ENCODE data around the gene NCCRP1. TPM values are rescaled to one million over a fixed set of nuclear protein-coding genes. Genes with fewer than 3 reads are reported as not detected.

The NCCRP1 gene, protein sequence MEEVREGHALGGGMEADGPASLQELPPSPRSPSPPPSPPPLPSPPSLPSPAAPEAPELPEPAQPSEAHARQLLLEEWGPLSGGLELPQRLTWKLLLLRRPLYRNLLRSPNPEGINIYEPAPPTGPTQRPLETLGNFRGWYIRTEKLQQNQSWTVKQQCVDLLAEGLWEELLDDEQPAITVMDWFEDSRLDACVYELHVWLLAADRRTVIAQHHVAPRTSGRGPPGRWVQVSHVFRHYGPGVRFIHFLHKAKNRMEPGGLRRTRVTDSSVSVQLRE
- polyA plus RNA-seq, result not detected

DNA sequence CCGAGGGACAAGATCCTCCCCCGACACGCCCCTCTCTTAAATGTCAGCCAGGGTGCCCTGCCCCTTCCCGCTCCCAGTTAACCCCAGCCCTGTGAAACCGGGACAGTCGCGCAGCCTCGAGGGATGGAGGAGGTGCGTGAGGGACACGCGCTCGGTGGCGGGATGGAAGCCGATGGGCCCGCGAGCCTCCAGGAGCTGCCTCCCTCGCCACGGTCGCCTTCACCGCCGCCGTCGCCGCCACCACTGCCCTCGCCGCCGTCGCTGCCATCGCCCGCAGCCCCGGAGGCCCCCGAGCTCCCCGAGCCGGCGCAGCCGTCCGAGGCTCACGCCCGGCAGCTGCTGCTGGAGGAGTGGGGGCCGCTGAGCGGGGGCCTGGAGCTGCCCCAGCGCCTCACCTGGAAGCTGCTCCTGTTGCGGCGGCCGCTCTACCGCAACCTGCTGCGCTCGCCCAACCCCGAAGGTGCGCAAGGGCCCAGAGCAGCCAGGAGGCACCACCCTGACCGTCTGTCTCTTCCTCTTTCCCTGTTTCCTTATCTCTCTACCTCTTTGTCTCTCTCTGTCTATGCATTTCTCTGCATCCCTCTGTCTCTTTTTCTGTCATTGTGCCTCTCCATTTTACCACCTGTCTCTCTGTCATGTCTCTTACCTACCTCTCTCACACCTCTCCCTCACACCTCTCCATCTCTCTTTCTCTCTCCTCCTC lies at the start of gene NCCRP1:
Gene NCCRP1, plus strand, starts transcription at position 105 of the 703 bp plus-strand sequence. Its CDS starts 19 bp downstream, at position 124.
- DNase-seq, result no peak
- Mint-ChIP-seq H3K27ac (no peak within 1 kb of the TSS), H3K27me3 (ENCODE audit: low read depth in 3 of 3) (peaks cover 8 to 22% (median 16%) of the 10 kb centered on the region in 3 donors), H3K9me3 (peaks cover 0 to 3% (median 0%) of the 10 kb centered on the region in 6 donors), H3K4me1 (peaks cover 13 to 16% of the 10 kb centered on the region in 2 donors), H3K4me3 (peak within 1 kb of the TSS; percentile 6 to 81 (median 69)), H3K36me3 (peaks cover 0 to 4% (median 0%) of the 10 kb centered on the region in 3 donors)

DNA sequence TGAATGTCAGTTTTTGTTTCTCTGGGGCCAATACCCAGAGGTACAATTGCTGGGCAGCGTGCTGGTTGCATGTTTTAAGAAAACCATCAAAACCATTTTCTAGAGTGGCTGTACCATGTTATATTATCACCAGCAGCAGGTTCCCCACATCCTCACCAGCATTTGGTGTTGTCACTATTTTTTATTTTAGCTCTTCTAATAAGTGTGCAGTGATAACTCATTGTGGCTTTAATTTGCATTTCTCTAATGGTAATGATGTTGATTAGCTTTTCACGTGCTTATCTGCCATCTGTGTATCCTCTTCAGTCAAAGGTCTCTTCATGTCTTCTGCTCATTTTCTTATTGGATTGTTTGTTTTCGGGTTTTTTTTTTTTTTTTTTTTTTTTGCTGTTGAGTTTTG lies 49.3 kb upstream of the NCCRP1 start:
- Mint-ChIP-seq H3K9me3 (no peaks in the 10 kb centered on the region), H3K36me3 (no peaks in the 10 kb centered on the region), H3K27ac (peak overlapping the region in 1 of 6 donors; percentile 6), H3K4me3 (peak overlapping the region in 2 of 5 donors; percentile 7 to 33), H3K27me3 (ENCODE audit: low read depth in 3 of 3) (peaks cover 0 to 2% (median 1%) of the 10 kb centered on the region in 3 donors), H3K4me1 (peaks cover 40 to 58% of the 10 kb centered on the region in 2 donors)
- no peak for DNase-seq

DNA sequence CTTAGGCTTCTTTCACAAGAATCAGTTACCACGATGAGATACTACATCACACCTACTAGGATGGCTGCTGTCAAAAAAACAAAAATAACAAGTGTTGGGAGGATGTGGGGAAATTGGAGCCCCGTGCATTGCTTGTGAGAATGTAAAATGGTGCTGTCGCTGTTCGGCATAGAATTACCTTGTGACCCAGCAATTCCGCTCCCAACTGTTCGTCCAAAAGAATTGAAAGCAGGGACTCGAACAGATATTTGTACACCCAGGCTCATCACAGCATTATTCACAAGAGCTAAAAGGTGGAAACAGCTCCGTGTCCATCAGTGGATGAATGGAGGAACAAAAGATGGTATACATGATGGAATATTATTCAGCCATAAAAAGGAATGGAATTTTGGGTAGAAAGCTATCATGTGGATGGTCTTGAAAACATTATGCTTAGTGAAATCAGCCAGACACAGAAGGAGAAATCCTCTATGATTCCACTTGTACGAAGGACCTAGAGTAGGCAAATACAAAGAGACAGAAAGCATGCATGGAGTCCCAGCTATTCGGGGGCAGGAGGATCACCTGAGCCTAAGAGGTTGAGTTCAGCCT lies 47.7 kb upstream of the NCCRP1 start:
- H3K27me3 Mint-ChIP-seq (ENCODE audit: low read depth in 3 of 3), result peaks cover 0 to 2% (median 1%) of the 10 kb centered on the region in 3 donors
- peak overlapping the region in 2 of 5 donors; percentile 39 to 41 for H3K4me3 Mint-ChIP-seq
- peak overlapping the region in 1 of 6 donors; percentile 10 for H3K27ac Mint-ChIP-seq
- peaks cover 38 to 50% of the 10 kb centered on the region in 2 donors for H3K4me1 Mint-ChIP-seq
- no peaks in the 10 kb centered on the region for H3K9me3 Mint-ChIP-seq
- H3K36me3 Mint-ChIP-seq, result no peaks in the 10 kb centered on the region
- DNase-seq, result no peak

DNA sequence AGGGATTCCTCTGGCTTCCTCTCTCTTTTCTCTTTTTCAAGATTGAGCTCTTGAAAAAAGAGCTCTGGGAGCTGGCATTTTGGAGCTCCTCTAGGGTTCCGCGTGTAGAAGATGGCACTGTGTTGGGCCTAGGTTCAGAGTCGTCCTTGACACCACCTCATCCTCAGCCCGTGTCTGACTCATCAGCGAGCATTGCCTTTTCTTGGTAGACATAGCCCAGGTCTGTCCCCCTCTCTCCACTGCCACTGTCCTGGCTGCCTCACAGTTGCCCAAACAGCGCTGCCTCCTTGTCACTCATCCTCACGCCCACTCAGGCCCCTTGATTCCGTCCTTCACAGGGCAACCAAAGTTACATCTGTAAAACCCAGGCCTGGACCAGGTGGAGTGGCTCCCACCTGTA lies 46.5 kb upstream of the NCCRP1 start:
- no peak overlapping the region for H3K4me3 Mint-ChIP-seq
- DNase-seq, result no peak
- H3K27me3 Mint-ChIP-seq (ENCODE audit: low read depth in 3 of 3), result peaks cover 0 to 2% (median 1%) of the 10 kb centered on the region in 3 donors
- H3K9me3 Mint-ChIP-seq, result no peaks in the 10 kb centered on the region
- H3K27ac Mint-ChIP-seq, result no peak overlapping the region
- no peaks in the 10 kb centered on the region for H3K36me3 Mint-ChIP-seq
- peaks cover 35 to 45% of the 10 kb centered on the region in 2 donors for H3K4me1 Mint-ChIP-seq

DNA sequence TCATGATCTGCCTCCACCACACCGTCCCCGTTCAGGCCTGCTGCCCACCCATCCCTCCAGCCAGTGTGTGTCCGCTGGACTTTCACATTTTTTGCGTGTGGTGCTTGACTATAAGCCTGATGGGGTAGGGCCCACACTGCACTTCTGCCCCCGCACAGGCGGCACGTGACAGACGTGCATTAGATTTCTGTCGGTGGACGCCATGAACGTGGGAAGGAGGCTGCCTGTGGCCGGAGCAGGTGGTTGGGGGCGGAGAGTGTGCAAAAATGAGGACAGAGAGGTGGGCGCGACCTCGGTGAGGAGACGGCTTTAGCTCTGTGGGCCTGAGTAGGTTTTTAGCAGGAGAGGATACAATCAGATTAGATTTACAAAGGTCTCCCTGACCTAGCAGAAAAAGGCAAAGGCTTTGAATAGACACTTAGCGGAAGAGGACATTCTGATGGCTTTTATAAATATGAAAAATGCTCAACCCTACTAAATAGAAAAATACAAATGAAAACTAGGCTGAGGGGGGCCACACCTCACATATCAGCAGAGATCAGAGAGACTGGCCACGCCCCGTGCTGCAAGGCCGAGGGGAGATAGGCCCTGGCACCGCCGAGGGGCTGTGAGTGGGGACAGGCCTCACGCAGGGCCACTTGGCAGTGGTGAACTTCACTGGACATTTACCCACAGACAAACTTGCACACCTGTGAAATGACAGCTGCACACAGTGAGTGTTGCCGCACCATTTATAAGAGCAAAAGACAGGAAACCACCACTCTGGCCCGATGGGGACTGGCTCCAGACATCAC lies 45.8 kb upstream of the NCCRP1 start:
- peaks cover 0 to 2% (median under 1%) of the 10 kb centered on the region in 3 donors for H3K27me3 Mint-ChIP-seq (ENCODE audit: low read depth in 3 of 3)
- H3K36me3 Mint-ChIP-seq, result no peaks in the 10 kb centered on the region
- H3K4me3 Mint-ChIP-seq, result peak overlapping the region in 2 of 5 donors; percentile 65
- peak overlapping the region in 5 of 6 donors; percentile 42 to 64 (median 59) for H3K27ac Mint-ChIP-seq
- no peak for DNase-seq
- H3K9me3 Mint-ChIP-seq, result no peaks in the 10 kb centered on the region
- peaks cover 35 to 42% of the 10 kb centered on the region in 2 donors for H3K4me1 Mint-ChIP-seq

DNA sequence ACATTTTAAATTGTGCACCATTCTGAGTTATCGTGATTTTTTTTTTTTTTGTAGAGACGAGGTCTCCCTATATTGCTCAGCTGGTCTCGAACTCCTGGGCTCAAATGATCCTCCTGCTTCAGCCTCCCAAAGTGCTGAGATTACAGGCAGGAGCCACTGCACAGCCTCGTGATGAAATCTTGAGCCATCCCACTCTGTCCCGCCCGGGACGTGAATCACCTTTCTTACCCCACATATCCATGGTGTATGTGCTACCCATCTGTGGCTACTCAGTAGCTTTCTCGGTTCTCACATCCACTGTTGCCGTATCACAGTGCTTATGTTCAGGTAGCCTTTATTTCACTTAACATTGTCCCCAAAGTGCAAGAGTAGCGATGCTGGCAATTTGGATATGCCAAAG lies 44.7 kb upstream of the NCCRP1 start:
- H3K27ac Mint-ChIP-seq, result no peak overlapping the region
- H3K27me3 Mint-ChIP-seq (ENCODE audit: low read depth in 3 of 3), result peaks cover 0 to 3% (median 2%) of the 10 kb centered on the region in 3 donors
- H3K4me1 Mint-ChIP-seq, result peaks cover 39 to 42% of the 10 kb centered on the region in 2 donors
- DNase-seq, result no peak
- no peak overlapping the region for H3K4me3 Mint-ChIP-seq
- no peaks in the 10 kb centered on the region for H3K9me3 Mint-ChIP-seq
- no peaks in the 10 kb centered on the region for H3K36me3 Mint-ChIP-seq

DNA sequence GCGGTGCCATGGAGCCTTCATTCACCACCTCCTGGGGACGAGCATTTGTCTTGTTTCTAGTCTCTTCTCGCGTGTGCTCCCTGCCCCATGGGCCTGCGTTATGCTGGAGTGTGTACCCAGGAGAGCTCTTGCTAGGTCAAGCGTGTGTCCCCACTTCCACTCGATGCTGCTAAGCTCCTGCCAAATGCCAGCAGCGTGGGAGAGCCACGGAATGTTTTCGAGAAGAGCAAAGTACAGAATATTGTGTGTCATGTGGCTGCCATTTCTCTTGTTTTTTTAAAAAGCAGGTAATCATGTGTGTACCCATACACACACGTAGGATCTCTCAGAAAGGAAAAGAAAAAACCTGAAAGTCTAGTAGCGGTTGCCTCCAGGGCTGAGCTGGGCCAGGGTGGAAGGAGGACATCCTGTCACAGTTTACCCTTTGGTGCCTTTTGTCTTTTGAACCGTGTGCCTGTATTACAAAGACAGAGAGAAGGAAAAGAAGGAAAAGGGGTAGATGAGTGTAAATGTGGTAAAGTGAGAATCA lies 42.6 kb upstream of the NCCRP1 start:
- H3K36me3 Mint-ChIP-seq, result no peaks in the 10 kb centered on the region
- no peak overlapping the region for H3K4me3 Mint-ChIP-seq
- peaks cover 0 to 7% (median 2%) of the 10 kb centered on the region in 3 donors for H3K27me3 Mint-ChIP-seq (ENCODE audit: low read depth in 3 of 3)
- peak overlapping the region in 1 of 6 donors; percentile 45 for H3K27ac Mint-ChIP-seq
- H3K4me1 Mint-ChIP-seq, result peaks cover 37 to 44% of the 10 kb centered on the region in 2 donors
- H3K9me3 Mint-ChIP-seq, result no peaks in the 10 kb centered on the region
- DNase-seq, result no peak

DNA sequence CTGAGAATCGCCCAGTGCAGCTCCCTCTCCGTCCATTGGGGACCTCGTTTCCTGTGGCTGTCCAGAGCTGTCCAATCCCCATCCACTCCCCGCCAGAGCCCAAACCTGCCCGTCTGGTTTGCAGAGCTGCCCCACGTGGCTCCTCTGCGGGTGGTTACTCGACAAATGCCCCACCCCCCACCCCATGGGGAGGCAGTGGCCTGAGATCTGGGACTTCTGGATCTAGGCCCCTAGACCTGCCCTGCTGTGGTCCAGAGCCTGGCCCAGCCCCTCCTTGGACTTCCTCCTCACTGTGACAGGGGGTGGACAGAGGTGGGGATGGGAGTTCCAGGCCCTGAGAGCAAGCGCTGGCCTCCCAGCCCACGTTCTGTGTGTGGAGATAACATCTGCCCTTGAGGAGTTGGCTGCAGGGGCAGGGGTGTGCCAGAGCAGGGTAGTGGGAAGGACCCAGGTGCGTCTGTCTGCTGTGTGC lies 42.1 kb upstream of the NCCRP1 start:
- no peaks in the 10 kb centered on the region for H3K36me3 Mint-ChIP-seq

DNA sequence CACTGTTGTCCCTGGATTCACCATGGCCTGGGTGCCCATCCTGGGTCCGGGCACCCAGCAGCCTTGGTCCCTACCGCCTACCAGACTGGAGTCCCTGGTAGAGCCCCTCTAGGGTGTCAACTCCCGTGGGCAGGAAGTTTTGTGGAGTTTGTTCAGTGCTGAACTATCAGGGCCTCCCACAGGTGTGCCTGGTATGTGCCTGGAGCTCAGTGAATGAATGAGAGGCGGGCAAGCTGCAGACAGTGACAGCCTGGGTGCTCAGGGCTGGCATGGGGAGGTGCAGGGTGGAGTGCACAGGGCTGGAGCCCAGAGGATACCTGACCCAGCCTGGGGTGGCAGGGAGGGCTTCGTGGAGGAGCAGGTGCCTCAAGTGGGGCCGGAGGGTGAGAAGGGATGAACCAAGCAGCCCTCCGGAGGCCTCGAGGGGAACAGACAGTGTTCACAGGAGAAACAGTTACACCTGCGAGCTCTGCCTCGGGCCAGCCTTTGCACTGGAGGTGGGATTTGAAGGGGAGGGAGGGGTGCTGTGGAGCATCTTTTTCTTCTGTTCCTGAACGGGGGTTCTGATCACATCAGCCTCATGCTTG lies 41.6 kb upstream of the NCCRP1 start:
- Mint-ChIP-seq H3K4me1 (peaks cover 37 to 47% of the 10 kb centered on the region in 2 donors), H3K4me3 (no peak overlapping the region), H3K9me3 (no peaks in the 10 kb centered on the region), H3K36me3 (no peaks in the 10 kb centered on the region), H3K27me3 (ENCODE audit: low read depth in 3 of 3) (peaks cover 2 to 7% (median 2%) of the 10 kb centered on the region in 3 donors), H3K27ac (no peak overlapping the region)
- DNase-seq, result no peak

More for the DNA sequence above, 42.1 kb upstream of the NCCRP1 start:
- H3K4me3 Mint-ChIP-seq, result no peak overlapping the region
- H3K4me1 Mint-ChIP-seq, result peaks cover 35 to 44% of the 10 kb centered on the region in 2 donors
- peaks cover 2 to 7% (median 2%) of the 10 kb centered on the region in 3 donors for H3K27me3 Mint-ChIP-seq (ENCODE audit: low read depth in 3 of 3)
- no peaks in the 10 kb centered on the region for H3K9me3 Mint-ChIP-seq
- H3K27ac Mint-ChIP-seq, result no peak overlapping the region
- DNase-seq, result no peak

DNA sequence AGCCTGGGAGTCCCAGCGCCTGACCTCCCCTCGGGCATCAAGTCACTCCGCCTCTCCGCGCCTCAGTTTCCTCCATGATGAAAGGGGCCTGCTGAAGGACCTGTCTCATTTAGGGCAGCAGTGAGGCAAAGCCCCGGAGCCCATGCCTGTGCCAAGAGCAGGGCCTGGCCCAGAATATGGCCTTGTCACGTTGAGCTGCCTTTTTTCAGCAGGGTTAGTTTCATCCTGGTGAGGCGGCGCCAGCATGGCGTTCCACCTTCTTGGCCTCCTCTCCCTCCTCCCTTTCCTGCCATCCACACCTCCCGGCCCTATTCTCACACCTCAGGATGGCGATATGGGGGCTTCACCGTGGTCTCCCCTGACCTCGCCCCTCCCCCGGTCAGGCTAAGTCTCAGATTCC lies 41.0 kb upstream of the NCCRP1 start:
- Mint-ChIP-seq H3K27me3 (ENCODE audit: low read depth in 3 of 3) (peaks cover 2 to 7% (median 2%) of the 10 kb centered on the region in 3 donors), H3K4me3 (no peak overlapping the region), H3K4me1 (peaks cover 40 to 50% of the 10 kb centered on the region in 2 donors), H3K36me3 (no peaks in the 10 kb centered on the region), H3K9me3 (no peaks in the 10 kb centered on the region), H3K27ac (no peak overlapping the region)
- no peak for DNase-seq

DNA sequence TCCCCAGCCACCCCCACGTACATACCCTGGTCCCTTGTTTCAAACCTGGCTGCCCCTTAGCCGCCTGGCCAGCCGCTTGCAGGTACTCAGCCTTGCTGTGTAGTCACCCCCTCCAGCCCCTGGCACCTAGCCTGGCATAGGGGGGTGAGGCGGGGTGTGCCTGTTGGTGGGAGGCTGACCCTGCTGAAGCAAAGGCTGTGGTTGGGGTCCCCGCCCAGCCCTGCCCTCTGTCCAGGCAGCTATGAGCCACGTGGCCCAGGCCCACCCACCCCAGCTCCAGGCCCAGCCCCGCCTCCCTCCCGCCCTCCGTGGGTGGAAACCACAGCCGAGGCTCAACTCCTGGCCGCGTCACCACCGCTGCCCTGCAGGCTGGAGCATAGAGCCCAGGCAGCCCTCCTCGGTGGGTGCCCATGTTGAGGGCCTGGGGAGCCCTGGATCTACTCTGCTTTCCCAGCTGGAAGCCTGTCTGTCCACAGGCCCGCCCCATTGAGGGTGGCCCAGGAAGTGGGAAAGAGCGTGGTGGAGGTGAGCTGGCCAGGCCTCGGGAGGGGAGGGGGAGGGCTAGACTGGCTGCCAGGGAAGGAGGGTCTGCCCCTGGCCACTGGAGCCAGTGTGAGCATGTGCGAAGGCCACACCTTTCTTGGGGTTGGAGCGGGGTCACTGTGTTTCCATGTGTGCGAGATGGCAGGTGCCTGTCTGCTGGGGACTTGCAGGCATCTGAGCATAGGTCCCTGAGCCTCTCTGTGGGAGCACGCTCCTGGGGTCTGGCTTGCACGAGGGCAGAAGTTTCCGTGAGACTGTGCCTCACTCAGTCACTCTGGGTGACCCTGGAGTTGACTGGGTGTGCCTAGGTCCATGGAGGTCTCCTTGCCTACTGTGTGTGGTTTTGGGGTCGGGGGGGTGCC lies 40.2 kb upstream of the NCCRP1 start:
- DNase-seq, result no peak
- Mint-ChIP-seq H3K27ac (peak overlapping the region in 2 of 6 donors; percentile 26 to 61), H3K9me3 (no peaks in the 10 kb centered on the region), H3K27me3 (ENCODE audit: low read depth in 3 of 3) (peaks cover 2 to 8% (median 2%) of the 10 kb centered on the region in 3 donors), H3K4me1 (peaks cover 35 to 49% of the 10 kb centered on the region in 2 donors), H3K4me3 (peak overlapping the region in 1 of 5 donors; percentile 23), H3K36me3 (no peaks in the 10 kb centered on the region)

All from immature natural killer cell (primary cell).